CD4-positive, alpha-beta T cell treated with Interleukin-4 for 1 hour (primary cell): ENCODE data around the gene SQSTM1.
"Not testable (repeated sequence)": the region's sequence is repeated elsewhere in the genome, so short reads cannot be mapped to it uniquely, and the experiment has no call there.

Experiments
- DNase-seq, 2 donors: peaks; one replicate each; pipeline ENCODE4 v3.0.0-alpha.2; 2020 to 2022

SQSTM1 gene

DNA sequence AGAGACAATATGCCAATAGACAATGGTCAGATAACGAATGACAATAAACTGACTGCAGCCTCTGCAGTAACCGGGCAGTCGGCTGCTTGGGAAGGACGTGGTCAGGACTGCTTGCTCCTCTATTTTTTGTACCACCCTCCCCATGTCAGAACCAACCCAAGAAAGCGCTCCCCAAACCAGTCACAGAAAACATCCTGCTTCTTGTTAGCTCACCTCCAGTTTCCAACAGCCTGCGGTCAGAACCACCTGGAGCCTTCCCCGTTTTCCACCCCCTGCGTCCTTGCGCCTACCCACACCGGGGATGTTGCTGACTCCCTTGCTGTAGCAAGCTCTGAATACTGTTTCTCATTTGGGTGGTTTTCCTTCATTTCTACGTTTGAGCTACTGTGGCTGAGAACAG is 39.6 kb downstream of the SQSTM1 start:
- DNase-seq: no peak

DNA sequence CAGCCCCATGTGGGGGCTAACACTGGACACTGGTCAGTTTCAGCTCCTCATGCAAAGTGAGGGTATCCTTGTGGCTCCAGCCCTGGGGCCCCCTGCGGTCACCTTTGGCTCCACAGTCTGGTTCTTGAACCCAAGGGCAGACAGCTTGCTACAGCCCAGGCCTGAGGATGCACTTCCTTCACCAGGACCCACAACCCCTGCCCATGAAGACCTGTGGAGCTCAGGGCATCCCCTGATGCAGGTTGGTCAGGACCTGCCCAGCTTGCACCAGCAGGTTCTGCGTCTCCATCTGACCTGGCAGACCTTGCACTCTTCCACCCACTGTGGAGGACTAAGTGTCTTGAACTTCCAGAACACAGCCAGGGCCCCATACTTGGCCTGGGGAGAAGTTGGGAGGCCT is 41.6 kb downstream of the SQSTM1 start:
- DNase-seq: no peak

DNA sequence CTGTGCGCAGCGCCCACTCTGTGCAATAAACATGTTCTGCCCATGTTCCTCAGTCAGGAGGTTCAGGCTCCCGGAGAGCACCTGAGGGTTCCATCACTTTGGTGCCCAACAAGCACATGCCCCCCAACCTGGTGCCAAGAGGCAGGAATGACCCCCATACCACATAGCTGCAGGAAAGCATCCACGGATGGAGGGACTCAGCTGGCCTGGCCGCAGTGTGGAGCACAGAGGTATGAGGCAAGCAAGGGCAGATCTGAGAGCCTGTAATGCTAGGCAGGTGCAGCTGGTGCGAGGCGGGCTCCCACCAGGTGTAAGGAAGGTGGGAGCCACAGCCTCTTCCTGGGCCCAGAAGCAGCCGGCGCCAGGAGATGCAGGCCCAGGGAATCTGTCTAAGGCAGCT is 42.2 kb downstream of the SQSTM1 start:
- no peak for DNase-seq

- no peak for DNase-seq
Measured at GRCh38 chr5:179863449-179864085, 42.9 kb downstream of the SQSTM1 start.

GRCh38 chr5:179864686-179865085 is 44.0 kb downstream of the SQSTM1 start:
- no peak for DNase-seq

DNA sequence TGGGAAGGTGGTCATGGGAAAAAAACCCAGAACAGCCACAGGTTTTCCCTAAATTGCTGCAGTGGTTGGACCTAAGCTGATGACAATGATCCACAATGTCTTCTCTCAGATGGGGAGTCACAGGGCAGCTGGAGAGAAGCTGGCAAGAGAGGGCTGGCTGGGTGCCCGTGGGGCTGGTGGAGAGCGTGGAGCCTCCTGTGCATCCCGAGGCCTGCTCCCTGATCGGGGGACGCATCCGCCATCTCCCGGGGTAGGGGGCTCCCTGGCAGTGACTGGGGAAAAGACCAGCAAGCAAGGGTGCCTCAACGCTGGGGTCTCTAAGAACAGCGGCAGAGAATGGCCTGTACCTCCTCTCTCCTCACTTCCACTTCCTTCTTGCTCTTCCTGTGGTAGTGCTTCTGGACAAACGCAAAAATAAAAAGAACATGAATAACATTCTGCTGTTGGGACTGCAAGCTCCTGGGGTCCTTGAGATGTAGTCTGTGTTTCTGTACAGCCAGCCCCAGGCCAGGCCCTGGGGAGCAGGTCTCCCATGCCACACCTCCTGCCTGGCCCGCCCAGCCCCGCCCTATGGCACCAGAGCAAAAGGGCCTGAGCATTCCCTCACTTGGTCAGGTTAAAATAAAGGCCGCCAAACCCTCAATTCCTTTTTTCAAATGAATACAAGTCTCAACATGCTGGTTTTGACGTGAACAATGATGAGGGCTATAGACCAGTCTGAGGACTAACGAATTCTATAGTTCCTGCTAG is 45.0 kb downstream of the SQSTM1 start:
- DNase-seq: no peak

DNA sequence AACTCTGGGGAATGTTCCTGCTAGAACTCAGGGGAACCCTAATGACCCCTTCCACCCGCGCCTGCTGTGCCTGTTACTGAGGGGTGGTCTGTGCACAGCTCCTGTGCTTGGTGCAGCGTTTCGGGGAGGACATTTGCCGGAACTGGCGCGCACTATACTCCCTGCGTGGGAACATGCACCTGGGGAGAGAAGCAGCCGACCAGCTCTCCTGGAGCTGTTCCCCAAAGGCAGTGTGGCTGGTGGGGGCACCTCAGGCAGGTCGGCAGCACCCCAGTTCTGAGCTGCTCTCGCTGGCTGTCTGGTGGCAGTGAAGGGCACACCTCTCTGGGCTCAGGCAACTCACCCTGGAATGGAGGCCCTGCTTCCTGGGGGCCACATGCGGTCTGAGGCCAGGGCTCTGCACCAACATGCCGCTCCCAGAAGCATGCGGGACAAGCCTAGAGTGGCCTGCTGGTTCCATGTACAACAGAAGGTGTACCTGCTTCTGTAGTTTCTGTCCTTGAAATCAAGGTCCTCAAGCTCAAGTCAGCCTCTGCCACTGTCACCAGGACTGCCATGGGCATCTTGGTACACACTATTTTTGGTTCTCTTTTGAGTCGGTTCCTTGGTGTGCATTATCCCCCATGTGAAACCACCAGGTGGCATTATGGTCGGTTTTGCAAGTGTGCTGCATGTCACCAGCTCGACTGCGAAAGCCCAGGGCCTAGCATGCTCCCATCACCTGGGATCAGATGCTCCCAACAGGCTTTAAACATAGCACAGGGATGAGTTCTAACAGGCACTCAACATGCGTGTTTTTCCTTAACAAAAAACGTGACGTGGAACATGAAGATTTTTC is 45.8 kb downstream of the SQSTM1 start:
- DNase-seq: no peak

- DNase-seq: no peak
Measured at GRCh38 chr5:179867079-179867465, 46.4 kb downstream of the SQSTM1 start.

DNA sequence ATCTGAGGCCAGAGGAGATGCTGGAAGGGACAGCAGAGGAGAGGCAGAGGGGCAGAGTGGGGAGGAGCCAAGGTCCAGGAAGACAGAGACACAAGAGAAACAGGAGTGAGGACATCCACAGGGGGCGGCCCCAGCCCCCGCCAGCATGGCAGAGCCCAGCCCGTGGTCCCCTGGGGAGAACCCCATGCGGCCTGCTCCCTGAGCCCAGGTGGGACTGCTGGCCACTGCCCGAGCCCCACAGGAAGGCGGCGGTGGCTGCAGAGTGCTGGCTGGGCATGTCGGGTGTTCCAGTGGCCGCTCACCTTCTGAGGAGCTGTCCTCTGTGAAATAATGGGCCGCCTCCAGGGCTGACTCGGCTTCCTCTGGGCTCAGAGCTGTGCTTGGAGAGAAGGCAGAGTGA is 46.8 kb downstream of the SQSTM1 start:
- DNase-seq: no peak

DNA sequence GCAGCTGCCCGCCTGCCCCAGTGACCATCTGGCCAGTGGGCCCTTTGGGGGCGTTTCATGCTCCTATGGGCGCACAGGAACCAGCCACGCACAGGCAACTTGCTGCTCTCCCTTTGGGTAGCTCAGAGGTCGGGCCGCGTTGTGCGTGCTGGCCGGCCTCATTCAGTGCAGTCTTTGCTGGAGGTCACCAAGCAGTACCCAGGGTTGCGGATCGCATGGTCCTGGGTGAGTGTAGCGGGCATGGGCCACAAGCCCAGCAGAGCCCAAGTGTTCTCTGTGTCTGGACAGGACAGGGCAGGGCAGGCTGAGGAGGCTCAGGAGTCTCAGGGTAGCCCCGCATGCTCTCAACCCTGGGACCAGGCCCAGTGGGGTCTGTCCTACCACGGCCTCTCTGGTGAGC is 47.8 kb downstream of the SQSTM1 start:
- no peak for DNase-seq

DNA sequence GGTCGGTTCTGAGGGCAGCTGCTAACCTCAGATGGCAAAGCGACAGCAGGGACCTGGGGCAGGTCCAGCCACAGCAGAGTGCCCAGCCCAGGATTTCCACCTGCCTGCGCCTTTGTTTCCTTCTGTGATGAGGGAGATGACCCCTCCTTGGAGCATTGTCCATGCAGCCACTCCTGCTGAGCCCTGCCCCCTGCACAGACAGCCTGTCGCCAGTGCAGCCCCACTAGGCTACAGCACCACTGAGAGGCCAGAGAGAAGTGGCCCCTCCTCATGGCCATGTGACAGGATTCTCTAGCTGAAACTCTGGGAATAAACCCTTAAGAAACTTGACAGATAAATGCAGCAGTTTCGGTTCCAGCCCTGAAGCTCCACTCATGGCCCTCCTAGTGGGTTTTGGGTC is 48.4 kb downstream of the SQSTM1 start:
- no peak for DNase-seq

DNA sequence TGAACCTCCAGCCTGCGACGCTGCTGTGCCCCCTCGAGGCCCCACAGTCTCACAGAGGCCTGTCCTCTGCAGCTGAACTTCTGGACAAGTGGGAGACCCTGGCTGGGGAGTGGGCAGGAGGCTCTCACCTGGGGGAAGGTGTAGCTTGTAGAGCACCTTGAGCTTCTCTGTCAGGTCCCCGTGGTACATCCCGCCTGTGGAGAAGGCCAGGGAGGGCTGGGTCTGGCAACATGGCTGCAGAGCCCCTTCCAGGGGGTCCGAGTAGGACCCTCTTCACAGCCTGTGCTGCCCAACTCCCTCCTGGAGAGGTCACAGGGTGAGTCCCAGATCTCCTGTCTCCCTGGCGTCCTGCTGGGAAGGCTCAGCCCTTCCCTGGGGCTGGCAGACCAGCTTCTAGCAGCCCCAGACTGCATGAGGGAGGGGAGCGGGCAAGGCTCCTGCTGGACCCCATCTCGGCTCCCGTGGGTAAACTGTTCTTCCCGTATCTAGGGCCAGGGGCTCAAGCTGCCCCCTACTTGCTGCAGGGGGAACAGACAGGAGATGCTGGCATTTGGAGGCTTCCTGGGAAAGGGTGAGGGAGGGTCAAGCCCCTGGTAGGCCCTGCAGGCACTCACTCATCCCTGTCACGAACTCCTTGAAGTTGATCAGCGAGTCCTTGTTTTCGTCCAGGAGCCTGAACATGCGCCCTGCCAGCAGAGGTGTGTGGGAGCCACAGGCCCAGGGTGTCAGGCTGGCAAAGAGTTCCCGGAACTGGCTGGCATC is 49.1 kb downstream of the SQSTM1 start:
- DNase-seq: no peak

DNA sequence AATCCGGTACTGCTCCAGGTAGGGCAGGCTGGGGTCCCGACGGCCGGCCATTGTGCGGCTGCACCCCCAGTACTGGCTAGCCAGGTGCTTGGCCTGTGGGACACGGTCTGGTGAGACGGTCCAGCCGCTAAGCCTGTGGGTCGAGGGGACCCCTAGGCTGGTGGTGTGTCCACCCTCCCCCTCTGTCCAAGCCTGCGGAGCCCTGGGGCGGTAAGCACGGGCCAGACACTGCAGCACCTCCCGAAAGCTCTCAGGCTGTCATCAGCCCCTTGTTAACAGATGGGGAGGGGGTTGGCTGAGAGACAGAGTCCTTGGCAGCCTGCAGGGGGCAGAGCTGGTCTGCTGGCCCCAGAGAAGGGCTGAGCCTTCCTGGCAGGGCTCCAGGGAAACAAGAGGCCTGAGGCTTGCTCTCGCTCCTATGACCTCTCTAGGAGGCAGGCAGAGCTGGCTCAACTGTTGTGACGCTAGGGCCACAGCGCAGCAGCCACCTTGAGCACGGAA is 49.7 kb downstream of the SQSTM1 start:
- DNase-seq: no peak

DNA sequence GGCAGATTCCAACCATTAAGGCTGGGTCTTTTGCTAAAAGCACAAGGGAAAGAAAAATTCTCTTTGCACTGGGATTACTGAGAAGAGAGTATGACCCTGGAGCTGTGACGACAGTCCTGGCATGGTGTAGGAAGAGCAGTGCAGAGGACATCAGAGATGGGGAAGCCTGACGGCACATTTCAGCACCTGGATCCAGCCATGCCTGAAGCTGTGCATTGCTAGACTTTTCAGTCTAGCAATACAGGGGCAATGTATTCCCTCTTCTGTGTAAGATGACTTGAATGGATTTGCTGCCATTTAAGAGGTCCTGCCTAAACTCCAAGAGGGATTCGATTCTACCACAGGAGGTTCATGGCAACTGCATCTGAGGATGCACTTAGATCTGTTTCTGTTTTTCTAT is 50.2 kb downstream of the SQSTM1 start:
- no peak for DNase-seq

DNA sequence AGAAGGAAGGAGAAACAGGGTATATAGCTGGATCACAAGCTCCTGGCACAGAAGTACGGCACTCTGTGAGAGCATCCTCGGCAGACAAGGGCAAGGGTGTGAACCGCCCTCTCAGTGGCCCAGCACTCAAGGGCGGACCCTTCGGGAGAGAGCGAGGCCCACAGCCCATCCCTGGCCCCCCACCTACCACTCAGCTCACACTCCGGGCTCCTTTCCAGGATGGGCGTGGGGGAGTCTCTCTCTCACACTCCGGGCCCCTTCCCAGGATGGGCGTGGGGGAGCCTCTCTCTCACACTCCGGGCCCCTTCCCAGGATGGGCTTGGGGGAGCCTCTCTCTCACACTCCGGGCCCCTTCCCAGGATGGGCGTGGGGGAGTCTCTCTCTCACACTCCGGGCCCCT is 50.8 kb downstream of the SQSTM1 start:
- DNase-seq: not testable (repeated sequence)

GRCh38 chr5:179872055-179872827 is 51.5 kb downstream of the SQSTM1 start:
- DNase-seq: no peak

GRCh38 chr5:179872828-179873575 is 52.3 kb downstream of the SQSTM1 start:
- no peak for DNase-seq

DNA sequence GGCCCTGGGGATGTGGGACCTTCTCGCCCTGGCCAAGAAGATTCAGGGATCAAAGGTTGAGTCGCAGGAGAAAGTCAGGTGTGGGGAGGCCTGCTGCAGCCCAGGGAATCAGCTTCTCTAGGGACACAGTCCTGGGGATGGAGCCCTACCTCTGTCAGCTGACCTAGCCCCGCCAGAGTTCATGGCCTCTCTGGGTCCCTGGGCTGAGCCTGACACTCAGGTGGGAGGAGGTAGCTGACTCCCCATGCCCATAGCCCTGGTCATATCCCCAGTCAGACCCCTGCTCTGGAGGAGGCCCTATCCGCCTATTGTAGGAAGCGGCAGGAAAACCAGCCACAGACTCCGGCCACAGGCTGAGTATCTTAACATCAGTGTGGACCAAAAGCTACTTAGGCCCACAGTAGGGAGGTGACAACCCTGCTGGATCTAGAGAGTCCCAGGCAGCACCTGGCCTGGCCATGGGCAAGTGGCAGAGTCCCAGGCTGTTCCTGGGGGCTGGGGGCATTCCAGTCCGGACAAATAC is 52.9 kb downstream of the SQSTM1 start:
- DNase-seq: no peak

DNA sequence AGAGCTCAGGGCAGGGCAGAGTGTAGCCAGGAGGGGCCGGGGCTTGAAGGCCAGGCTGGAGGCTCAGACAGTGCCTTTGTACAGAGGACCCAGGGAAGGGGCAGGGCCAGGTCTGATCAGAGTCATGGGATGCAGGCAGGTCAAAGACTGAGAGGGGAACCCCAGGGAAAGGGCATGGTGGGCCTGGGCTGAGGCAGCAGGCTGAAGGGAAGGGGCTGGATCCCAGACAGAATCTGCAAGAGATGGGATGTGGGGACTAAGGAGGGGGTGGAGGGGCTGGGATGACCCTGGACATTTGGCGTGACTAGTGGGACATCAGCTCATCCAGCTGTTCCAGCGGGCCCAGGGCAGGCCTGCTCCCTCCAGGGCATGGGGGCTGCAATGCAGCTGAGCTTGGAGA is 53.4 kb downstream of the SQSTM1 start:
- DNase-seq: no peak

- DNase-seq: no peak
Measured at GRCh38 chr5:179874536-179875292, 54.0 kb downstream of the SQSTM1 start.
